H9 (cell line): ENCODE results near the gene GALNT2. TPM values are rescaled to one million over a fixed set of nuclear protein-coding genes. Genes with fewer than 3 reads are reported as not detected.

Experiments used
- DNase-seq: peaks from one replicate; pipeline ENCODE4 v3.0.0-alpha.2; 2017
- H2AFZ ChIP-seq: one replicate; pipeline ENCODE4 v1.6.1; 2013; ENCODE audit warnings: mild to moderate bottlenecking, low read length, control low read depth, moderate library complexity
- H2AK5ac ChIP-seq: 2 replicates; pipeline ENCODE4 v1.6.1; 2013; ENCODE audit warnings: low read length, control low read depth, mixed read lengths; ENCODE audit not compliant: insufficient read length
- H2BK120ac ChIP-seq: one replicate; pipeline ENCODE4 v1.6.1; 2013; ENCODE audit warnings: low read depth, mild to moderate bottlenecking, low read length, control low read depth, inconsistent platforms; ENCODE audit not compliant: poor library complexity, severe bottlenecking
- H2BK12ac ChIP-seq: 2 replicates; pipeline ENCODE4 v1.6.1; 2013; ENCODE audit warnings: low read length, control low read depth, mixed read lengths, low read depth; ENCODE audit not compliant: insufficient read length
- H2BK15ac ChIP-seq: 2 replicates; pipeline ENCODE4 v1.6.1; 2013; ENCODE audit warnings: low read depth, low read length, control low read depth
- H2BK20ac ChIP-seq: one replicate; pipeline ENCODE4 v1.6.1; 2013; ENCODE audit warnings: low read depth, mild to moderate bottlenecking, low read length, control low read depth, inconsistent platforms; ENCODE audit not compliant: poor library complexity, severe bottlenecking
- H2BK5ac ChIP-seq: 2 replicates; pipeline ENCODE4 v1.6.1; 2013; ENCODE audit warnings: low read length, control low read depth, mixed read lengths; ENCODE audit not compliant: insufficient read length
- H3K14ac ChIP-seq: 2 replicates; pipeline ENCODE4 v1.6.1; 2013; ENCODE audit warnings: low read length, control low read depth; ENCODE audit not compliant: insufficient read depth
- H3K18ac ChIP-seq: 2 replicates; pipeline ENCODE4 v1.6.1; 2013; ENCODE audit warnings: low read depth, mild to moderate bottlenecking, mixed read lengths, low read length, control low read depth; ENCODE audit not compliant: insufficient read length
- H3K23ac ChIP-seq: 2 replicates; pipeline ENCODE4 v1.6.1; 2013; ENCODE audit warnings: low read length, control low read depth, mixed read lengths, low read depth; ENCODE audit not compliant: insufficient read length
- H3K23me2 ChIP-seq: 2 replicates; pipeline ENCODE4 v1.6.1; 2013; ENCODE audit warnings: low read depth, mild to moderate bottlenecking, mixed read lengths, low read length, control low read depth; ENCODE audit not compliant: insufficient read length, poor library complexity, severe bottlenecking
- H3K27ac ChIP-seq: 2 replicates; pipeline ENCODE4 v1.5.1; 2013; ENCODE audit warnings: low read length, control low read depth, mixed read lengths, low read depth; ENCODE audit not compliant: insufficient read length
- H3K27me3 ChIP-seq: 2 replicates; pipeline ENCODE4 v1.6.1; 2013; ENCODE audit warnings: low read length, control low read depth, inconsistent platforms; ENCODE audit not compliant: insufficient read depth
- H3K4ac ChIP-seq: 2 replicates; pipeline ENCODE4 v1.6.1; 2013; ENCODE audit warnings: low read depth, mild to moderate bottlenecking, control low read depth, inconsistent platforms, low read length, moderate library complexity
- H3K4me1 ChIP-seq: 2 replicates; pipeline ENCODE4 v1.6.1; 2013; ENCODE audit warnings: low read length, control low read depth, inconsistent platforms; ENCODE audit not compliant: insufficient read depth
- H3K4me2 ChIP-seq: 2 replicates; pipeline ENCODE4 v1.6.1; 2013; ENCODE audit warnings: low read length, control low read depth, mixed read lengths; ENCODE audit not compliant: insufficient read length, insufficient read depth
- H3K56ac ChIP-seq: 2 replicates; pipeline ENCODE4 v1.6.1; 2013; ENCODE audit warnings: low read depth, mild to moderate bottlenecking, mixed read lengths, low read length, control low read depth; ENCODE audit not compliant: insufficient read length
- H3K79me1 ChIP-seq: 2 replicates; pipeline ENCODE4 v1.6.1; 2013; ENCODE audit warnings: low read depth, mild to moderate bottlenecking, moderate library complexity, low read length, control low read depth, inconsistent platforms; ENCODE audit not compliant: insufficient read depth, poor library complexity, severe bottlenecking
- H3K79me2 ChIP-seq: 2 replicates; pipeline ENCODE4 v1.6.1; 2013; ENCODE audit warnings: low read length, control low read depth, inconsistent platforms; ENCODE audit not compliant: insufficient read depth
- H3K9ac ChIP-seq: 2 replicates; pipeline ENCODE4 v1.6.1; 2013; ENCODE audit warnings: low read length, control low read depth, mixed read lengths; ENCODE audit not compliant: insufficient read length; ENCODE audit errors: extremely low read depth
- H3K9me3 ChIP-seq: one replicate; pipeline ENCODE4 v1.6.1; 2013; ENCODE audit warnings: low read depth, low read length, inconsistent platforms; ENCODE audit not compliant: control insufficient read depth
- H3T11ph ChIP-seq: one replicate; pipeline ENCODE4 v1.6.1; 2013; ENCODE audit warnings: mild to moderate bottlenecking, low read length, control low read depth, inconsistent platforms
- H4K20me1 ChIP-seq: one replicate; pipeline ENCODE4 v1.6.1; 2013; ENCODE audit not compliant: control insufficient read depth, insufficient read length, insufficient read depth
- H4K5ac ChIP-seq: 2 replicates; pipeline ENCODE4 v1.6.1; 2013; ENCODE audit warnings: low read depth, mild to moderate bottlenecking, mixed read lengths, low read length, control low read depth; ENCODE audit not compliant: insufficient read length
- H4K8ac ChIP-seq: replicated peaks from 2 replicates; pipeline ENCODE4 v1.6.1; 2013; ENCODE audit warnings: low read length, control low read depth, mixed read lengths, low read depth; ENCODE audit not compliant: insufficient read length
- H4K91ac ChIP-seq: 2 replicates; pipeline ENCODE4 v1.6.1; 2013; ENCODE audit warnings: low read depth, mild to moderate bottlenecking, moderate library complexity, mixed read lengths, low read length, control low read depth; ENCODE audit not compliant: insufficient read length
- H3K27ac Mint-ChIP-seq, 3 experiments: 2 replicates in 2 of 3; 3 replicates in 1 of 3; pipeline ENCODE4 v1.8.0; 2020 to 2021; ENCODE audit warnings: mixed read lengths in 3 of 3, mild to moderate bottlenecking in 1 of 3, moderate library complexity in 1 of 3
- H3K27me3 Mint-ChIP-seq: 2 replicates; pipeline ENCODE4 v1.8.0; 2021; ENCODE audit warnings: low read depth, mild to moderate bottlenecking, moderate library complexity, mixed read lengths
- H3K36me3 Mint-ChIP-seq, 3 experiments: 2 replicates in 2 of 3; 3 replicates in 1 of 3; pipeline ENCODE4 v1.8.0; 2020 to 2021; ENCODE audit warnings: low read depth in 3 of 3, mixed read lengths in 3 of 3; ENCODE audit not compliant: insufficient read depth in 1 of 3
- H3K4me1 Mint-ChIP-seq, 2 experiments: 2 replicates each; pipeline ENCODE4 v1.8.0; 2020; ENCODE audit warnings: mixed read lengths in 2 of 2
- H3K4me3 Mint-ChIP-seq, 2 experiments: 2 replicates in 1 of 2; 3 replicates in 1 of 2; pipeline ENCODE4 v1.8.0; 2020 to 2021; ENCODE audit warnings: mild to moderate bottlenecking in 2 of 2, mixed read lengths in 2 of 2, moderate library complexity in 1 of 2
- H3K9me3 Mint-ChIP-seq, 2 experiments: 2 replicates in 1 of 2; 3 replicates in 1 of 2; pipeline ENCODE4 v1.8.0; 2020; ENCODE audit warnings: mild to moderate bottlenecking in 2 of 2, mixed read lengths in 2 of 2, moderate library complexity in 1 of 2
- CTCF ChIP-seq: fragments of 200-600 bp; sonication (generic); conservative IDR thresholded peaks from 3 replicates; pipeline ENCODE4 v1.8.0; 2021; ENCODE audit warnings: antibody characterized with exemption, mild to moderate bottlenecking
- WGBS: extraction: QIAGEN DNeasy Blood & Tissue Kit; methylation state at CpG from one replicate; pipeline ENCODE4 v1.1.7; 2013; ENCODE audit warnings: missing lambda C conversion rate, low lambda C conversion rate, mixed read lengths; ENCODE audit not compliant: insufficient read length; ENCODE audit errors: extremely low coverage; 5-methylcytosine and 5-hydroxymethylcytosine counted together
- total RNA-seq: library from RNA; stranded (reverse); gene quantifications from 2 replicates; pipeline ENCODE4 v1.2.1, GENCODE V29; 2021

The GALNT2 gene
- total RNA-seq, 1 experiment from 2014 or later, result 57.6 TPM

GRCh38 chr1:230120289-230120920, 53.4 kb downstream of the GALNT2 start:
- WGBS, result no CpG with 5 or more reads among the region's 14 CpGs
- H2BK20ac ChIP-seq, result no peak overlapping the region
- no peak overlapping the region for H4K8ac ChIP-seq
- no peak overlapping the region for H4K91ac ChIP-seq
- no peak overlapping the region for H2BK15ac ChIP-seq
- no peak overlapping the region for H2BK120ac ChIP-seq
- Mint-ChIP-seq H3K36me3 (peaks cover 3 to 7% (median 4%) of the 10 kb centered on the region in 3 experiments; a peak in 4 of 7 replicates), H3K4me3 (no peak overlapping the region), H3K9me3 (no peaks in the 10 kb centered on the region), H3K27ac (peak overlapping the region in 1 of 3 experiments; percentile 61; a peak in 4 of 7 replicates), H3K27me3 (no peaks in the 10 kb centered on the region), H3K4me1 (peaks cover 23 to 38% of the 10 kb centered on the region in 2 experiments)
- no peaks in the 10 kb centered on the region; the same call in 1 of the 2 replicates for H3K4me1 ChIP-seq
- H3K4ac ChIP-seq, result no peak overlapping the region
- H2BK12ac ChIP-seq, result no peak overlapping the region
- H3K23me2 ChIP-seq, result no peaks in the 10 kb centered on the region
- no peak overlapping the region for H2BK5ac ChIP-seq
- H2AFZ ChIP-seq, result no peak overlapping the region
- no peak overlapping the region for H2AK5ac ChIP-seq
- H3T11ph ChIP-seq, result no peak overlapping the region
- H4K5ac ChIP-seq, result no peak overlapping the region
- no peak for DNase-seq
- no peak overlapping the region for H3K27ac ChIP-seq
- 0 out of 2 replicates have a peak overlapping the region, but pooled peaks have one; percentile 6 for H3K14ac ChIP-seq
- no peak overlapping the region for H3K18ac ChIP-seq
- no peaks in the 10 kb centered on the region for H3K79me1 ChIP-seq
- no peaks in the 10 kb centered on the region for H3K9me3 ChIP-seq
- no peak overlapping the region for H3K56ac ChIP-seq
- no peaks in the 10 kb centered on the region for H4K20me1 ChIP-seq
- H3K4me2 ChIP-seq, result no peak overlapping the region
- H3K79me2 ChIP-seq, result peaks cover 3% of the 10 kb centered on the region; the same call in 1 of the 2 replicates
- no peak overlapping the region for H3K9ac ChIP-seq
- H3K23ac ChIP-seq, result no peak overlapping the region
- TF ChIP-seq CTCF, result no peak
- no peaks in the 10 kb centered on the region for H3K27me3 ChIP-seq
